ENCODE results near the gene EIF6.

EIF6 gene

GRCh38 chr20:35291654-35292503, 7.3 kb upstream of the EIF6 start, which contains the start of gene FAM83C:
Gene FAM83C, minus strand, starts transcription at chr20:35292425. Its CDS starts 121 bp downstream, at chr20:35292304.
- no peak within 1 kb of the TSS for H3K27ac ChIP-seq
- TF ChIP-seq ZFX (IDR thresholded peaks at IDR 0.05) = no peak
- TF ChIP-seq, protein P1, sequence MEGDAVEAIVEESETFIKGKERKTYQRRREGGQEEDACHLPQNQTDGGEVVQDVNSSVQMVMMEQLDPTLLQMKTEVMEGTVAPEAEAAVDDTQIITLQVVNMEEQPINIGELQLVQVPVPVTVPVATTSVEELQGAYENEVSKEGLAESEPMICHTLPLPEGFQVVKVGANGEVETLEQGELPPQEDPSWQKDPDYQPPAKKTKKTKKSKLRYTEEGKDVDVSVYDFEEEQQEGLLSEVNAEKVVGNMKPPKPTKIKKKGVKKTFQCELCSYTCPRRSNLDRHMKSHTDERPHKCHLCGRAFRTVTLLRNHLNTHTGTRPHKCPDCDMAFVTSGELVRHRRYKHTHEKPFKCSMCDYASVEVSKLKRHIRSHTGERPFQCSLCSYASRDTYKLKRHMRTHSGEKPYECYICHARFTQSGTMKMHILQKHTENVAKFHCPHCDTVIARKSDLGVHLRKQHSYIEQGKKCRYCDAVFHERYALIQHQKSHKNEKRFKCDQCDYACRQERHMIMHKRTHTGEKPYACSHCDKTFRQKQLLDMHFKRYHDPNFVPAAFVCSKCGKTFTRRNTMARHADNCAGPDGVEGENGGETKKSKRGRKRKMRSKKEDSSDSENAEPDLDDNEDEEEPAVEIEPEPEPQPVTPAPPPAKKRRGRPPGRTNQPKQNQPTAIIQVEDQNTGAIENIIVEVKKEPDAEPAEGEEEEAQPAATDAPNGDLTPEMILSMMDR (conservative IDR thresholded peaks at IDR 0.05) = no peak

- H3K27ac ChIP-seq = no peak overlapping the region
- TF ChIP-seq, protein P1 (conservative IDR thresholded peaks at IDR 0.05) = no peak
- TF ChIP-seq ZFX (IDR thresholded peaks at IDR 0.05) = no peak
Measured at GRCh38 chr20:35290887-35291417, 6.4 kb upstream of the EIF6 start.

DNA sequence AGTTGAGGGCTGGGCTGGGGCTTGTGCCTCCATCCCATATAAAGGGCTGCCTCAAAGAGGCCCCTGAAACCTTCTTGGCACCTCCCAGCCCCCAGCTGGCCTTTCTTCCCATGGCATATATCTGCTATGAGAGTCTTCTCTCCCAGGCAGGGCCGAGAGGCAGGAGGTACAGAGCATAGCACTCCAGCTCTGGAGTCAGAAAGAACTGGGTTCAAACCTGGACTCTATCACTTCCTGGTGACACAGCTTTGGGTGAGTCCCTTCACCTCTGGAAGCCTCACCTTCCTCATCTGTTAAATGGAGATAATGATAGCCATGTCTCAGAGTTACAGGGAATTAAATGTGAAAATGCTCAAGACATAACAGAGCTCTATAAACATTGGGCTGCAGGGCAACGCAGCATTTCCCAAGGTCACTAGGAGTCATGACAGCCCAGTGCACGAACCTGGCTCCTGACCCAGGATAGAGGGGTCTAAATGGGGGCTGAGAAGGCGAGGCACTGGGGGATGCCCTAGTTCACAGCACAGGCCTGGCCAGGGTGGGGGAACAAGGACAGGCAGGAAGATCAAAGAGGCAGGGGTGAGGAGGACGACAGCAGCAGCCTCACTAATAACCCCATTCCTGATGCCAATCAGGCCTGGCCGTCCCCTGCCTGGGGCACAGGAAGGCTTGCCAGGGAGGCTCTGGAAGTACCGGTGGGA, 5.8 kb upstream of the EIF6 start:
- TF ChIP-seq, protein P1 (conservative IDR thresholded peaks at IDR 0.05) = no peak
- TF ChIP-seq ZFX (IDR thresholded peaks at IDR 0.05) = no peak
- no peak overlapping the region for H3K27ac ChIP-seq

- TF ChIP-seq ZFX (IDR thresholded peaks at IDR 0.05) = no peak
- TF ChIP-seq, protein P1 (conservative IDR thresholded peaks at IDR 0.05) = no peak
Measured at GRCh38 chr20:35288325-35289060, 3.9 kb upstream of the EIF6 start.

GRCh38 chr20:35287509-35288324, 3.1 kb upstream of the EIF6 start:
- no peak overlapping the region for H3K27ac ChIP-seq
- TF ChIP-seq ZFX (IDR thresholded peaks at IDR 0.05) = no peak

More at GRCh38 chr20:35288325-35289060, 3.9 kb upstream of the EIF6 start:
- H3K27ac ChIP-seq = no peak overlapping the region

DNA sequence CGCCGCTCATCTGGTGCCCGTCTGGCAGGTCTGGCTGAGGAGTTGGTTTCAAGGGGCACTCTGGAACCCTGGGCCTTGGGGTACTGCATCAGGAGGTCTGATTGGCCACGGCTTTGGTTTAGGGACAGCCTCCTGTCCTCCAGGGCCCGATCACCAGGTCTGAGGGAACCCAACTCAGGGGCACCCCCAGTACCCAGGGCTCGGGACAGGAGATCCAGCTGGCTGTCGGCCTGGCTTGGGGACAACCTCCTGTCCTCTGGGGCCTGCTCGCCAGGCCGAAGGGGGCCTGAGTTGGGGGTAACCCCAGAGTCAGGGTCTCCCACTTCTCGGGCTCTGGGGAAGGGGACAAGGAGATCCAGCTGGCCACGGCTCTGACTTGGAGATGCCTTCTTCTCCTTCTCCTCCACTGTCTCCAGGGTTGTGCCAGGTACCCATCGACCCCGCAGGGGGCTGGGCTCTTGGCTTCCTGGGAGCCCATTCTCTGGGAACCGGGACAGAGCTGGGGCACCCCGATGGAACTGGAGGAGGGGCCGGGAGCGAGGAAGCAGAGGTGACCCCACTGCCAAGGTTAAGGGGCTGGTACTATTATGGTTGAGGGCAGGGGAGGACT, 2.4 kb upstream of the EIF6 start:
- no peak overlapping the region for H3K27ac ChIP-seq
- no peak for TF ChIP-seq ZFX (IDR thresholded peaks at IDR 0.05)
- TF ChIP-seq, protein P1 (conservative IDR thresholded peaks at IDR 0.05) = no peak
